ENCODE measurements around the gene NAA10.

DNA sequence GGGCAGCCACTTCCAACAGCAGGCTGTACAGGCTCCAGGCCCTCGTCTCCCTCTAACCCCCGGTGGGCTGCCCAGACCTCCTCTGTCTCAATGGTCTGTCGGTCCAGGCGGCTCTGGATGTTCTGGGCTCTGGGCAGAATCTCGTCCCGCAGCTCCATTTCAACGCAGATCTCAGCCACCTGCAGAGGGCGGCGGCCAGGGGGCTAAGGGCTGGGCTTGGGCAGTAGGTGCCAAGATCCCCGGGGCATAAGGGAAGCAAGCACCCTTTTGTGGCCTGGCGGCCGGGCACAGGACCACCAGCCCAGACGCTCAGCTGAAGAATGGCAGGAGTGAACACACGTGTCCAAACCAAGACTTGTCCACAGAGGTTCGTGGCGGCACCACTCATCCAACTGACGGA lies 21.1 kb downstream of the NAA10 start:
- TF ChIP-seq POLR2A (IDR thresholded peaks at IDR 0.05) (no peak), EP300 (IDR thresholded peaks at IDR 0.05; ENCODE audit: low read depth) (no peak), POLR2AphosphoS5 (IDR thresholded peaks at IDR 0.05) (no peak)
- TF ChIP-seq, protein P1, sequence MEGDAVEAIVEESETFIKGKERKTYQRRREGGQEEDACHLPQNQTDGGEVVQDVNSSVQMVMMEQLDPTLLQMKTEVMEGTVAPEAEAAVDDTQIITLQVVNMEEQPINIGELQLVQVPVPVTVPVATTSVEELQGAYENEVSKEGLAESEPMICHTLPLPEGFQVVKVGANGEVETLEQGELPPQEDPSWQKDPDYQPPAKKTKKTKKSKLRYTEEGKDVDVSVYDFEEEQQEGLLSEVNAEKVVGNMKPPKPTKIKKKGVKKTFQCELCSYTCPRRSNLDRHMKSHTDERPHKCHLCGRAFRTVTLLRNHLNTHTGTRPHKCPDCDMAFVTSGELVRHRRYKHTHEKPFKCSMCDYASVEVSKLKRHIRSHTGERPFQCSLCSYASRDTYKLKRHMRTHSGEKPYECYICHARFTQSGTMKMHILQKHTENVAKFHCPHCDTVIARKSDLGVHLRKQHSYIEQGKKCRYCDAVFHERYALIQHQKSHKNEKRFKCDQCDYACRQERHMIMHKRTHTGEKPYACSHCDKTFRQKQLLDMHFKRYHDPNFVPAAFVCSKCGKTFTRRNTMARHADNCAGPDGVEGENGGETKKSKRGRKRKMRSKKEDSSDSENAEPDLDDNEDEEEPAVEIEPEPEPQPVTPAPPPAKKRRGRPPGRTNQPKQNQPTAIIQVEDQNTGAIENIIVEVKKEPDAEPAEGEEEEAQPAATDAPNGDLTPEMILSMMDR (IDR thresholded peaks at IDR 0.05): no peak
